Heart right ventricle (tissue), 16 donors: Measurements from ENCODE around the gene VENTX. TPM values are rescaled to one million over a fixed set of nuclear protein-coding genes. Genes with fewer than 3 reads are reported as not detected.

Experiments
- ATAC-seq, 8 donors: fragments of 200-7000 bp; cut with Tn5 transposase; one replicate each; pipeline ENCODE4 v1.9.1; 2020; ENCODE audit warnings: mild to moderate bottlenecking in 8 of 8, moderate library complexity in 8 of 8, moderate number of reproducible peaks in 1 of 8
- DNase-seq, 2 donors: peaks; one replicate each; pipeline ENCODE4 v3.0.0-alpha.2; 2020
- H3K27ac ChIP-seq, 10 donors: fragments of 200-600 bp; sonication (generic) in 2 of 10; one replicate each; pipeline versions ENCODE4 v1.5.0 to v1.8.0; 2020 to 2022; ENCODE audit warnings: mild to moderate bottlenecking in 3 of 10
- H3K27me3 ChIP-seq, 7 donors: fragments of 200-600 bp; one replicate each; pipeline ENCODE4 v1.8.0; 2021 to 2022; ENCODE audit warnings: mild to moderate bottlenecking in 2 of 7
- H3K36me3 ChIP-seq, 9 donors: fragments of 200-600 bp; sonication (generic) in 1 of 9; one replicate each; pipeline versions ENCODE4 v1.5.0 to v1.8.0; 2020 to 2022; ENCODE audit warnings: mild to moderate bottlenecking in 2 of 9
- H3K4me1 ChIP-seq, 9 donors: fragments of 200-600 bp; sonication (generic) in 1 of 9; one replicate each; pipeline versions ENCODE4 v1.5.0 to v1.8.0; 2020 to 2022; ENCODE audit warnings: mild to moderate bottlenecking in 4 of 9
- H3K4me3 ChIP-seq, 10 donors: fragments of 200-600 bp; sonication (generic) in 2 of 10; one replicate each; pipeline versions ENCODE4 v1.5.0 to v1.8.0; 2020 to 2022; ENCODE audit warnings: mild to moderate bottlenecking in 7 of 10, moderate library complexity in 2 of 10
- H3K9me3 ChIP-seq, 11 donors: fragments of 200-600 bp in 10 of 11; sonication (generic) in 2 of 11; one replicate each; pipeline versions ENCODE4 v1.5.0 to v1.8.0; 2013 to 2022; ENCODE audit warnings: mild to moderate bottlenecking in 2 of 11, control low read depth in 1 of 11, moderate library complexity in 1 of 11
- CTCF ChIP-seq, 9 donors: fragments of 200-600 bp; sonication (generic) in 2 of 9; IDR thresholded peaks; one replicate each; pipeline versions ENCODE4 v1.5.0 to v1.8.0; 2021 to 2022; ENCODE audit warnings: antibody characterized with exemption in 9 of 9, mild to moderate bottlenecking in 5 of 9, moderate library complexity in 1 of 9
- WGBS, 2 donors: extraction: QIAGEN DNeasy Blood & Tissue Kit; methylation state at CpG; one replicate each; pipeline ENCODE4 v1.1.7; 2013; ENCODE audit warnings: inconsistent platforms in 1 of 2; 5-methylcytosine and 5-hydroxymethylcytosine counted together
- intact Hi-C, 10 donors: fragments of 100-400 bp; cut with DNase I; formaldehyde crosslinking; loops; one replicate each; pipeline versions ENCODE4 v1.11.1 to v1.14.2; 2022
- polyA plus RNA-seq, 2 donors: library from polyadenylated mRNA; stranded (reverse); fragments of 200-250 nt; gene quantifications; one replicate each; pipeline ENCODE4 v1.2.3, GENCODE V29; 2013
- total RNA-seq, 10 donors: library from RNA; stranded (reverse); fragmentation: NEBNext Ultra II Directional in 3 of 10; extraction: Animal tissue kit (Norgen Biotek cat#: 25700) in 3 of 10; gene quantifications; one replicate each; pipeline versions ENCODE4 v1.2.1 to v1.2.4, GENCODE V29; 2021 to 2023
- donor health status: Arrhythmogenic right ventricular cardiomyopathy.
- donor health status: ischemic (EF 13 %, LVEDD 7.1; RV severe dilation, severe dysfunction).
- donor health status: healthy with polysubstance abuse.
- donor health status: DM: no; HTN: yes; CAD: no.
- donor health status: DM: no; HTN: no; CAD: no.
- donor health status: ischemic (EF 25% LVEDD 6.9; RV normal size, moderate dysfunction).
- donor health status: ischemic (EF 25% LVEDD 5.7; RV mildly dilated, moderate dysfunction).
- donor health status: healthy.
- donor health status: DM: yes; HTN: yes; CAD: no.
- donor health status: Ischemic cardiomyopathy.
- donor health status: ischemic (EF 35%, LVEDD 5.7; RV mildly dilated, moderate dysfunction).
- donor health status: nonischemic (EF 11% LVEDD 7.7; RV severe dilation, severe dysfunction).
- donor health status: DM: yes; HTN: yes; CAD: no.
- donor health status: PGD.
- donor health status: ischemic (EF 29% LVEDD 5.4; RV normal size, mild dysfunction).
- donor health status: nonischemic (EF 23%, LVEDD 6.1; RV moderate dilation, normal function).

The VENTX gene
- total and polyA plus RNA-seq, 12 donors: 0.19 to 1.5 (median 0.64) TPM; not detected in 1

- intact Hi-C loops: no loop called here
- H3K27ac ChIP-seq: no peak overlapping the region
- DNase-seq: peak in 1 of 2 donors; percentile 5
- peaks cover 0 to 31% (median 5%) of the 10 kb centered on the region in 7 donors for H3K27me3 ChIP-seq
- no peak for TF ChIP-seq CTCF (IDR thresholded peaks at IDR 0.05)
- H3K36me3 ChIP-seq: no peaks in the 10 kb centered on the region
- no peaks in the 10 kb centered on the region for H3K9me3 ChIP-seq
- no peak overlapping the region for H3K4me3 ChIP-seq
- 88% methylated on average over 31 of the region's 31 CpGs for WGBS, 2 donors
- ATAC-seq: no peak
- H3K4me1 ChIP-seq: no peaks in the 10 kb centered on the region
Measured at GRCh38 chr10:133203652-133204195, 33.9 kb upstream of the VENTX start.

- intact Hi-C loops: no loop called here
- peaks cover 0 to 24% (median 0%) of the 10 kb centered on the region in 7 donors for H3K27me3 ChIP-seq
- DNase-seq: peak in 1 of 2 donors; percentile 8
- 87 to 92% methylated on average over 38 of the region's 38 CpGs for WGBS, 2 donors
- H3K9me3 ChIP-seq: no peaks in the 10 kb centered on the region
- no peak overlapping the region for H3K27ac ChIP-seq
- H3K4me3 ChIP-seq: no peak overlapping the region
- H3K36me3 ChIP-seq: no peaks in the 10 kb centered on the region
- TF ChIP-seq CTCF (IDR thresholded peaks at IDR 0.05): no peak
- no peaks in the 10 kb centered on the region for H3K4me1 ChIP-seq
- no peak for ATAC-seq
Measured at GRCh38 chr10:133204226-133205015, 33.2 kb upstream of the VENTX start.

- no peaks in the 10 kb centered on the region for H3K36me3 ChIP-seq
- intact Hi-C loops: no loop called here
- no peak overlapping the region for H3K27ac ChIP-seq
- no peaks in the 10 kb centered on the region for H3K9me3 ChIP-seq
- H3K4me3 ChIP-seq: no peak overlapping the region
- ATAC-seq: no peak
- DNase-seq: peak in 1 of 2 donors; percentile 9
- TF ChIP-seq CTCF (IDR thresholded peaks at IDR 0.05): no peak
- 81 to 82% methylated on average over 23 of the region's 23 CpGs for WGBS, 2 donors
- no peaks in the 10 kb centered on the region for H3K4me1 ChIP-seq
- peaks cover 0 to 17% (median 0%) of the 10 kb centered on the region in 7 donors for H3K27me3 ChIP-seq
Measured at GRCh38 chr10:133205146-133205545, 32.5 kb upstream of the VENTX start.

- 81 to 84% methylated on average over 17 of the region's 17 CpGs for WGBS, 2 donors
Measured at GRCh38 chr10:133206356-133207040, 31.2 kb upstream of the VENTX start.

More at GRCh38 chr10:133206356-133207040, 31.2 kb upstream of the VENTX start:
- H3K9me3 ChIP-seq: no peaks in the 10 kb centered on the region
- DNase-seq (no peak), ATAC-seq (no peak)
- H3K4me1 ChIP-seq: no peaks in the 10 kb centered on the region
- TF ChIP-seq CTCF (IDR thresholded peaks at IDR 0.05): no peak
- intact Hi-C loops: no loop called here
- no peak overlapping the region for H3K4me3 ChIP-seq
- H3K27ac ChIP-seq: no peak overlapping the region
- H3K27me3 ChIP-seq: peaks cover 0 to 11% (median 0%) of the 10 kb centered on the region in 7 donors
- no peaks in the 10 kb centered on the region for H3K36me3 ChIP-seq
